GM23338 (cell line): ENCODE results near the gene PAH.

Source experiments
- CREB1 ChIP-seq: fragments of 250-450 bp; sonication (Bioruptor Pico); IDR thresholded peaks from 2 replicates; pipeline ENCODE4 v1.5.0; 2020; ENCODE audit warnings: low read depth, mild to moderate bottlenecking, moderate library complexity
- CTCF ChIP-seq, 2 experiments: fragments of 200-600 bp in 1 of 2; sonication (generic) in 1 of 2; conservative IDR thresholded peaks; 2 replicates each; pipeline versions ENCODE4 v1.5.1 to v1.6.1; 2016 to 2017; ENCODE audit warnings: antibody characterized with exemption in 2 of 2, low read depth in 2 of 2, mild to moderate bottlenecking in 2 of 2, moderate library complexity in 1 of 2
- ETS1 ChIP-seq: IDR thresholded peaks from 2 replicates; pipeline ENCODE4 v1.6.1; 2016; ENCODE audit warnings: antibody characterized with exemption
- EZH2 ChIP-seq: fragments of 200-600 bp; sonication (generic); IDR thresholded peaks from one replicate; pipeline ENCODE4 v1.8.0; 2017; ENCODE audit warnings: antibody characterized with exemption, mild to moderate bottlenecking, low read depth; ENCODE audit not compliant: unreplicated experiment
- EZH2phosphoT487 ChIP-seq: fragments of 200-600 bp; sonication (generic); IDR thresholded peaks from one replicate; pipeline ENCODE4 v1.8.1; 2018; ENCODE audit warnings: antibody characterized with exemption; ENCODE audit not compliant: unreplicated experiment
- JUNB ChIP-seq: IDR thresholded peaks from one replicate; pipeline ENCODE4 v1.6.1; 2016; ENCODE audit warnings: antibody characterized with exemption; ENCODE audit not compliant: unreplicated experiment
- NANOG ChIP-seq: IDR thresholded peaks from 2 replicates; pipeline ENCODE4 v1.6.1; 2016; ENCODE audit warnings: antibody characterized with exemption, borderline replicate concordance
- POLR2AphosphoS5 ChIP-seq: IDR thresholded peaks from 2 replicates; pipeline ENCODE4 v1.6.1; 2016; ENCODE audit warnings: antibody characterized with exemption, low read depth
- REST ChIP-seq: IDR thresholded peaks from one replicate; pipeline ENCODE4 v1.6.1; 2018; ENCODE audit warnings: antibody characterized with exemption; ENCODE audit not compliant: unreplicated experiment
- STAT1 ChIP-seq: IDR thresholded peaks from one replicate; pipeline ENCODE4 v1.6.1; 2016; ENCODE audit warnings: antibody characterized with exemption; ENCODE audit not compliant: unreplicated experiment
- ZNF114 ChIP-seq: fragments of 250-450 bp; sonication (Bioruptor Pico); IDR thresholded peaks from 2 replicates; pipeline ENCODE4 v1.5.0; 2020; ENCODE audit warnings: mild to moderate bottlenecking, moderate library complexity
- ZNF331 ChIP-seq: fragments of 250-450 bp; sonication (Bioruptor Pico); IDR thresholded peaks from 2 replicates; pipeline ENCODE4 v1.5.0; 2020; ENCODE audit warnings: low read depth, mild to moderate bottlenecking, moderate library complexity
- ZNF462 ChIP-seq: fragments of 250-450 bp; sonication (Bioruptor Pico); IDR thresholded peaks from 2 replicates; pipeline ENCODE4 v1.5.0; 2020; ENCODE audit warnings: mild to moderate bottlenecking, moderate library complexity

GRCh38 chr12:102965281-102966155 is 48.5 kb upstream of the PAH start:
- TF ChIP-seq CTCF (conservative IDR thresholded peaks at IDR 0.05; ENCODE audit: low read depth in 2 of 2) (no peak), POLR2AphosphoS5 (no peak), NANOG (no peak), EZH2 (peak; percentile 91), EZH2phosphoT487 (no peak), CREB1 (CRISPR knock-in tag) (no peak), REST (no peak), JUNB (no peak), STAT1 (no peak), ZNF114 (no peak), ETS1 (0 out of 2 replicates have a peak, but pooled peaks have one; percentile 19), ZNF462 (no peak), ZNF331 (no peak)
